Measurements from ENCODE around the gene TEDDM1.
"Not testable (repeated sequence)": the region's sequence is repeated elsewhere in the genome, so short reads cannot be mapped to it uniquely, and the experiment has no call there.

DNA sequence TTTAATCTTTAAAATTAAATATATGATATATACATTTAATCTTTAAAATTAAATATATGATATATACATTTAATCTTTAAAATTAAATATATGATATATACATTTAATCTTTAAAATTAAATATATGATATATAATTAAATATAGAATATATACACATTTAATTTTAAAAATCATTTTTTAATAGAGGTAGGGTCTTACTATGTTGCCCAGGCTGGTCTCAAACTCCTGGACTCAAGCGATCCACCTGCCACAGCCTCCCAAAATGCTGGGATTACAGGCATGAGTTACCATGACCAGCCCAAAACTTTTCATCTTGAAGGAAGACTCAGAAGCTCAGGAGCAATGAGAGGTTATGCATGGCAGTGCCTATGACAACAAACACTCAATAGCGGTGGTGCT lies 46.7 kb upstream of the TEDDM1 start:
- TF ChIP-seq, protein P1, sequence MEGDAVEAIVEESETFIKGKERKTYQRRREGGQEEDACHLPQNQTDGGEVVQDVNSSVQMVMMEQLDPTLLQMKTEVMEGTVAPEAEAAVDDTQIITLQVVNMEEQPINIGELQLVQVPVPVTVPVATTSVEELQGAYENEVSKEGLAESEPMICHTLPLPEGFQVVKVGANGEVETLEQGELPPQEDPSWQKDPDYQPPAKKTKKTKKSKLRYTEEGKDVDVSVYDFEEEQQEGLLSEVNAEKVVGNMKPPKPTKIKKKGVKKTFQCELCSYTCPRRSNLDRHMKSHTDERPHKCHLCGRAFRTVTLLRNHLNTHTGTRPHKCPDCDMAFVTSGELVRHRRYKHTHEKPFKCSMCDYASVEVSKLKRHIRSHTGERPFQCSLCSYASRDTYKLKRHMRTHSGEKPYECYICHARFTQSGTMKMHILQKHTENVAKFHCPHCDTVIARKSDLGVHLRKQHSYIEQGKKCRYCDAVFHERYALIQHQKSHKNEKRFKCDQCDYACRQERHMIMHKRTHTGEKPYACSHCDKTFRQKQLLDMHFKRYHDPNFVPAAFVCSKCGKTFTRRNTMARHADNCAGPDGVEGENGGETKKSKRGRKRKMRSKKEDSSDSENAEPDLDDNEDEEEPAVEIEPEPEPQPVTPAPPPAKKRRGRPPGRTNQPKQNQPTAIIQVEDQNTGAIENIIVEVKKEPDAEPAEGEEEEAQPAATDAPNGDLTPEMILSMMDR (IDR thresholded peaks at IDR 0.05; ENCODE audit: borderline replicate concordance, extremely low read depth, low read length, poor library complexity, severe bottlenecking), result not testable (repeated sequence)
- TF ChIP-seq EZH2 (IDR thresholded peaks at IDR 0.05; ENCODE audit: borderline replicate concordance, low read depth, low read length, severe bottlenecking), result not testable (repeated sequence)
